ENCODE measurements around the gene SLCO1B3.

GRCh38 chr12:20963762-20964161 is 153.3 kb downstream of the SLCO1B3 start:
- TF ChIP-seq GATA2 (IDR thresholded peaks at IDR 0.05; ENCODE audit: low read depth, low read length) (no peak), GATA3 (IDR thresholded peaks at IDR 0.05; ENCODE audit: low read depth, low read length) (no peak)

All from SH-SY5Y (cell line).